ENCODE results near the gene ABI1.

- no peak for TF ChIP-seq POLR2A (IDR thresholded peaks at IDR 0.05)
- TF ChIP-seq, protein P1, sequence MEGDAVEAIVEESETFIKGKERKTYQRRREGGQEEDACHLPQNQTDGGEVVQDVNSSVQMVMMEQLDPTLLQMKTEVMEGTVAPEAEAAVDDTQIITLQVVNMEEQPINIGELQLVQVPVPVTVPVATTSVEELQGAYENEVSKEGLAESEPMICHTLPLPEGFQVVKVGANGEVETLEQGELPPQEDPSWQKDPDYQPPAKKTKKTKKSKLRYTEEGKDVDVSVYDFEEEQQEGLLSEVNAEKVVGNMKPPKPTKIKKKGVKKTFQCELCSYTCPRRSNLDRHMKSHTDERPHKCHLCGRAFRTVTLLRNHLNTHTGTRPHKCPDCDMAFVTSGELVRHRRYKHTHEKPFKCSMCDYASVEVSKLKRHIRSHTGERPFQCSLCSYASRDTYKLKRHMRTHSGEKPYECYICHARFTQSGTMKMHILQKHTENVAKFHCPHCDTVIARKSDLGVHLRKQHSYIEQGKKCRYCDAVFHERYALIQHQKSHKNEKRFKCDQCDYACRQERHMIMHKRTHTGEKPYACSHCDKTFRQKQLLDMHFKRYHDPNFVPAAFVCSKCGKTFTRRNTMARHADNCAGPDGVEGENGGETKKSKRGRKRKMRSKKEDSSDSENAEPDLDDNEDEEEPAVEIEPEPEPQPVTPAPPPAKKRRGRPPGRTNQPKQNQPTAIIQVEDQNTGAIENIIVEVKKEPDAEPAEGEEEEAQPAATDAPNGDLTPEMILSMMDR (IDR thresholded peaks at IDR 0.05): no peak
Measured at GRCh38 chr10:26792758-26793495, 67.8 kb downstream of the ABI1 start.
